Cardiac fibroblast (primary cell): Measurements from ENCODE around the gene LCN15.
A peak's percentile ranks its signal among the peaks of the same experiment; 100 is the strongest.

ENCODE experiments used
- DNase-seq, 2 donors: peaks; one replicate each; pipeline versions ENCODE4 v3.0.0 to v3.0.0-alpha.2; 2010; ENCODE audit warnings: low read depth in 2 of 2
- H3K4me3 ChIP-seq, 2 donors: replicated peaks in 1 of 2; 1 replicate in 1 of 2; 2 replicates in 1 of 2; pipeline ENCODE4 v1.5.1; 2011; ENCODE audit warnings: low read depth in 2 of 2, low read length in 2 of 2, mild to moderate bottlenecking in 2 of 2, moderate library complexity in 1 of 2
- TF ChIP-seq, protein P1 (sequence below): IDR thresholded peaks from one replicate; pipeline ENCODE4 v1.5.1; 2011; ENCODE audit warnings: low read depth, mild to moderate bottlenecking, low read length, inconsistent platforms

The LCN15 gene

GRCh38 chr9:136724772-136725171, 39.5 kb downstream of the LCN15 start:
- DNase-seq, result no peak
- no peak overlapping the region for H3K4me3 ChIP-seq
- TF ChIP-seq, protein P1, sequence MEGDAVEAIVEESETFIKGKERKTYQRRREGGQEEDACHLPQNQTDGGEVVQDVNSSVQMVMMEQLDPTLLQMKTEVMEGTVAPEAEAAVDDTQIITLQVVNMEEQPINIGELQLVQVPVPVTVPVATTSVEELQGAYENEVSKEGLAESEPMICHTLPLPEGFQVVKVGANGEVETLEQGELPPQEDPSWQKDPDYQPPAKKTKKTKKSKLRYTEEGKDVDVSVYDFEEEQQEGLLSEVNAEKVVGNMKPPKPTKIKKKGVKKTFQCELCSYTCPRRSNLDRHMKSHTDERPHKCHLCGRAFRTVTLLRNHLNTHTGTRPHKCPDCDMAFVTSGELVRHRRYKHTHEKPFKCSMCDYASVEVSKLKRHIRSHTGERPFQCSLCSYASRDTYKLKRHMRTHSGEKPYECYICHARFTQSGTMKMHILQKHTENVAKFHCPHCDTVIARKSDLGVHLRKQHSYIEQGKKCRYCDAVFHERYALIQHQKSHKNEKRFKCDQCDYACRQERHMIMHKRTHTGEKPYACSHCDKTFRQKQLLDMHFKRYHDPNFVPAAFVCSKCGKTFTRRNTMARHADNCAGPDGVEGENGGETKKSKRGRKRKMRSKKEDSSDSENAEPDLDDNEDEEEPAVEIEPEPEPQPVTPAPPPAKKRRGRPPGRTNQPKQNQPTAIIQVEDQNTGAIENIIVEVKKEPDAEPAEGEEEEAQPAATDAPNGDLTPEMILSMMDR, result no peak

GRCh38 chr9:136723989-136724388, 40.3 kb downstream of the LCN15 start:
- DNase-seq, result no peak
- H3K4me3 ChIP-seq, result no peak overlapping the region
- TF ChIP-seq, protein P1, result no peak

- TF ChIP-seq, protein P1, result no peak
- DNase-seq, result no peak
- H3K4me3 ChIP-seq, result no peak overlapping the region
These were observed 40.8 kb downstream of the LCN15 start for GRCh38 chr9:136723362-136723976.

DNA sequence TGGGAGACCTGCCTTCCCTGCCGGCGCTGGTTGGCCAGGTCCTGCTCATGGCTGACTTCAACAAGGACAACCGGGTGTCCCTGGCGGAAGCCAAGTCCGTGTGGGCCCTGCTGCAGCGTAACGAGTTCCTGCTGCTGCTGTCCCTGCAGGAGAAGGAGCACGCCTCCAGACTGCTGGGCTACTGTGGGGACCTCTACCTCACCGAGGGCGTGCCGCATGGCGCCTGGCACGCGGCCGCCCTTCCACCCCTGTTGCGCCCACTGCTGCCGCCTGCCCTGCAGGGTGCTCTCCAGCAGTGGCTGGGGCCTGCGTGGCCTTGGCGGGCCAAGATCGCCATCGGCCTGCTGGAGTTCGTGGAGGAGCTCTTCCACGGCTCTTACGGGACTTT, 41.4 kb downstream of the LCN15 start:
- no peak overlapping the region for H3K4me3 ChIP-seq
- TF ChIP-seq, protein P1, result no peak
- no peak for DNase-seq

- TF ChIP-seq, protein P1, result no peak
- no peak for DNase-seq
- H3K4me3 ChIP-seq, result no peak overlapping the region
These were observed 42.0 kb downstream of the LCN15 start for GRCh38 chr9:136722093-136722968.

GRCh38 chr9:136721339-136722092, 42.8 kb downstream of the LCN15 start:
- DNase-seq, result peak; percentile 73 to 91
- TF ChIP-seq, protein P1, result no peak
- no peak overlapping the region for H3K4me3 ChIP-seq
